Measurements from ENCODE around the gene UBL3. TPM values are rescaled to one million over a fixed set of nuclear protein-coding genes. Genes with fewer than 3 reads are reported as not detected.

The UBL3 gene
- total RNA-seq, 1 donor from 2014 or later = 37.7 TPM

DNA sequence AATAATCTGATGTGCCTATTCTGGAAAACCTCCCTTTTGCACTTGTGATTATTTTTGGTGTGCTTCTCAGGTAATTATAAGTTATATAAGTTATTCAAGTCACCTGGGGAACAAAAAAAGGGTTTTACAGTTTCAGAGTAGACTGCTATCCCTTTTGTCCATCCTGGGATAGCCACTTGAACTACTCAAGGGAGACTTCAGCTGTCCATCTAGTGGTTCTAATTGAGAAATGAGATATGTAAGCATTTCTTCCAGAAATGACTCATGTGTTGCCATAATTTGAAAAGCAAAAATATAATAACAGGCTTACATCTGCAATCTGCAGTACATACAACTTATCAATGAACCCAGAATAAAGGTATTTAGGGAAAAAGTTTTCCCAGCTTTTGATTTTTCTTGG lies 20.4 kb downstream of the UBL3 start:
- TF ChIP-seq, protein P1, sequence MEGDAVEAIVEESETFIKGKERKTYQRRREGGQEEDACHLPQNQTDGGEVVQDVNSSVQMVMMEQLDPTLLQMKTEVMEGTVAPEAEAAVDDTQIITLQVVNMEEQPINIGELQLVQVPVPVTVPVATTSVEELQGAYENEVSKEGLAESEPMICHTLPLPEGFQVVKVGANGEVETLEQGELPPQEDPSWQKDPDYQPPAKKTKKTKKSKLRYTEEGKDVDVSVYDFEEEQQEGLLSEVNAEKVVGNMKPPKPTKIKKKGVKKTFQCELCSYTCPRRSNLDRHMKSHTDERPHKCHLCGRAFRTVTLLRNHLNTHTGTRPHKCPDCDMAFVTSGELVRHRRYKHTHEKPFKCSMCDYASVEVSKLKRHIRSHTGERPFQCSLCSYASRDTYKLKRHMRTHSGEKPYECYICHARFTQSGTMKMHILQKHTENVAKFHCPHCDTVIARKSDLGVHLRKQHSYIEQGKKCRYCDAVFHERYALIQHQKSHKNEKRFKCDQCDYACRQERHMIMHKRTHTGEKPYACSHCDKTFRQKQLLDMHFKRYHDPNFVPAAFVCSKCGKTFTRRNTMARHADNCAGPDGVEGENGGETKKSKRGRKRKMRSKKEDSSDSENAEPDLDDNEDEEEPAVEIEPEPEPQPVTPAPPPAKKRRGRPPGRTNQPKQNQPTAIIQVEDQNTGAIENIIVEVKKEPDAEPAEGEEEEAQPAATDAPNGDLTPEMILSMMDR (conservative IDR thresholded peaks at IDR 0.05) = no peak
- no peak overlapping the region for H3K4me3 Mint-ChIP-seq
- peaks cover 22% of the 10 kb centered on the region for H3K36me3 Mint-ChIP-seq
- no peaks in the 10 kb centered on the region for H3K27me3 Mint-ChIP-seq
- H3K27ac Mint-ChIP-seq = no peak overlapping the region
- DNase-seq (ENCODE audit: extremely low spot score, unreplicated experiment) = no peak
- H3K4me1 Mint-ChIP-seq (ENCODE audit: unreplicated experiment) = peaks cover 13% of the 10 kb centered on the region
- peaks cover 13% of the 10 kb centered on the region for H3K9me3 Mint-ChIP-seq

DNA sequence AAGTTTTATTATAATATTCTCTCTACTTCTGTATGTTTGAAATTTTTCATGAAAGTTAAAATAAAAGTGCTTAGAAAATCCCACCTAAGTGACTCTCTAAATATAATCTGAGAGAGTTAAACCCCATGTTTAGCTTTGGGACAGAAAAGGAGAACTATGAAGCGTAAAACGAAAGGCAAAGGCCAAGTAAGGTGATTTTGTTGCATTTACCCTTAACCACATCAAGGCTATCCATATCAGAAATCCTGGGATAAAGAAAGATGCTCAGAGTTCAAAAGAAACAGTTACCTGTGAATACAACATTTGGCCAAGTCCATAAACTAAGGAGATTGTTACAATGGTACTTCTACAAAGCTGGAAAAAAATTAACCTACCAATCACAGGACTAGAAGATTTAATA lies 31.3 kb downstream of the UBL3 start:
- Mint-ChIP-seq H3K27me3 (no peaks in the 10 kb centered on the region), H3K4me3 (no peak overlapping the region), H3K9me3 (no peaks in the 10 kb centered on the region), H3K27ac (no peak overlapping the region), H3K4me1 (ENCODE audit: unreplicated experiment) (peaks cover 27% of the 10 kb centered on the region), H3K36me3 (peaks cover 7% of the 10 kb centered on the region)
- TF ChIP-seq, protein P1 (conservative IDR thresholded peaks at IDR 0.05) = no peak
- no peak for DNase-seq (ENCODE audit: extremely low spot score, unreplicated experiment)

DNA sequence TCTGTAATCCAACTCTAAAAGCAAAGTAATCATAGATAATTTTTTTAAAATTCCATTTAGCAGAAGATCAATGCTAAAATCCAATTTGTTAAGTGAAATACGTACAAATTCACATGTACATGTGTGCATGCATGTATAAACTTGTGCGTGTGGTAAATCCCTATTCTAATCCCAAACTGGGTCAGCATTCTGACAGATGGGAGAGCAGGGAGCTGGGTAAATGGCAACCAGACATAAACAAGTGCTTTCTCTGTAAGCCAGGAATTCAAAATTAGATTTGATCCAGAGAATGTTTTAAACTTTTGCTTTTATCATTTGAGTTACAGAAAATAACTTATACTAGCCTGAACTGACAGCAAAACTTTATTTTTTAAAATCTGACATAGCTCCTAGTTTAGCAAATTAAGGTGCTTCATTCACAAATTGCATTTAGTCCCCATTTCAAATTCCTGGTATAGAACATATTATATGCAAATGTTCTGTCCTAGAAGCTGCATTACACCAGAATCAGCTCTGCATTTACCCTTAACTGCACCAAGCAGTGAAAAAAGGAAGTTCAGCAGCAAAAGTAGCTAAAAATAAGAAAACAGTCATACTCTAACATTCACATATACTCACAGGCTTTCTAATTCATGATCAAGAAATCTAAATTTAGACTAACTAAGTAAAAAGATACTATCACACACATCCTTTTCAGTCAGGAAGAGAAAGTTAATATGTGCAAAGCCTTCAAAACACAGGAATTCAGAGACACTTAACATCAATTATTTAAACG lies 32.6 kb downstream of the UBL3 start:
- Mint-ChIP-seq H3K9me3 (no peaks in the 10 kb centered on the region), H3K36me3 (peaks cover 7% of the 10 kb centered on the region), H3K27ac (no peak overlapping the region), H3K4me3 (no peak overlapping the region), H3K27me3 (no peaks in the 10 kb centered on the region), H3K4me1 (ENCODE audit: unreplicated experiment) (peaks cover 27% of the 10 kb centered on the region)
- DNase-seq (ENCODE audit: extremely low spot score, unreplicated experiment) = no peak
- TF ChIP-seq, protein P1 (conservative IDR thresholded peaks at IDR 0.05) = no peak

DNA sequence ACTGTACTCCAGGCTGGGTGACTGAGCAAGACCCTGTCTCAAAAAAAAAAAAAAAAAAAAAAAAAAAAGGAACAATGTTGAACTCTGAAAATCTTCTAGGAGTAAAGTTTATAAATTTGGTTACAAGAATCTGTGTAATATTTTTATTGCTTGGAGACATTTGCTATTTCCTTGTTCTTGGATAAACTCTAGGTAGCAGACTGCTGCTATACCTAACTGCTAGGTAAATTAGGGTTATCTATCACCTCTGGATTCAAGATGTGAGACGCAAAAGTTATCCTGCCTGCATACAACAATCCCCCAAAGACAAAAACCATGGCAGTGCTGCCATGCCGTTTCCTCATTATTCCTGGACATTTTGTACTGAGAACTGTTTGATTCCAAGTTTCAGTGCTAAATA lies 33.7 kb downstream of the UBL3 start:
- H3K27ac Mint-ChIP-seq = no peak overlapping the region
- no peak overlapping the region for H3K4me3 Mint-ChIP-seq
- TF ChIP-seq, protein P1 (conservative IDR thresholded peaks at IDR 0.05) = no peak

DNA sequence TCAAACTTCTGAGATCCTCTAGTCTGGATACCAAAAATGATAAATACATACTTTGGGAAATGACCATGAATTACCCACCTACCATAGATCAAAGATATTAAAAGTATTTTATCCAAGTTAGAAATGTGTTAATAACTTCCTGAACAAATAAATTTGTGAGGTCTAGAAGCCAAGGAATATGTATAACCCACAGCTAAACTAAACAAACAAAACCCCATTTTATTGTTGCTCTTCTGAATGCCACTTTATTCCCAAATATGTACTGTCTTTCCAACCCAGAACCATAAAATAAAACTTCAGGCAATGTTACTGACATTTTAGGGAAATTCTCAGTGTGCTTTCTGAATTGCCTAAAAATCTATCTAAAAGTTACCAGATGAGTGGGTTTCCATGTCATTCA lies 35.1 kb downstream of the UBL3 start:
- no peaks in the 10 kb centered on the region for H3K9me3 Mint-ChIP-seq
- H3K27ac Mint-ChIP-seq = no peak overlapping the region
- peaks cover 36% of the 10 kb centered on the region for H3K4me1 Mint-ChIP-seq (ENCODE audit: unreplicated experiment)
- no peak for DNase-seq (ENCODE audit: extremely low spot score, unreplicated experiment)
- H3K27me3 Mint-ChIP-seq = no peaks in the 10 kb centered on the region
- TF ChIP-seq, protein P1 (conservative IDR thresholded peaks at IDR 0.05) = no peak
- no peak overlapping the region for H3K4me3 Mint-ChIP-seq
- peaks cover 3% of the 10 kb centered on the region for H3K36me3 Mint-ChIP-seq

More for the DNA sequence above, 33.7 kb downstream of the UBL3 start:
- H3K36me3 Mint-ChIP-seq = peaks cover 7% of the 10 kb centered on the region
- DNase-seq (ENCODE audit: extremely low spot score, unreplicated experiment) = no peak
- H3K9me3 Mint-ChIP-seq = no peaks in the 10 kb centered on the region
- H3K27me3 Mint-ChIP-seq = no peaks in the 10 kb centered on the region
- H3K4me1 Mint-ChIP-seq (ENCODE audit: unreplicated experiment) = peaks cover 32% of the 10 kb centered on the region
